GM06990 (cell line): Measurements from ENCODE around the gene CTNNA2.

Experiments
- DNase-seq: peaks from one replicate; pipeline ENCODE4 v3.0.0-alpha.2; 2011; ENCODE audit not compliant: insufficient read length; ENCODE audit errors: extremely low read depth
- H3K27me3 ChIP-seq: replicated peaks from 2 replicates; pipeline ENCODE4 v1.6.0; 2011; ENCODE audit warnings: low read length; ENCODE audit not compliant: control insufficient read depth, insufficient read depth
- H3K36me3 ChIP-seq: 2 replicates; pipeline ENCODE4 v1.5.1; 2011; ENCODE audit warnings: low read length; ENCODE audit not compliant: control insufficient read depth, insufficient read depth
- H3K4me3 ChIP-seq: replicated peaks from 2 replicates; pipeline ENCODE4 v1.5.1; 2011; ENCODE audit warnings: low read depth, mild to moderate bottlenecking, control low read depth, low read length
- CTCF ChIP-seq: IDR thresholded peaks from 2 replicates; pipeline ENCODE4 v1.5.1; 2011; ENCODE audit warnings: low read length, control low read depth, mild to moderate bottlenecking, inconsistent platforms; ENCODE audit not compliant: insufficient read depth, poor library complexity, severe bottlenecking

The CTNNA2 gene

GRCh38 chr2:80012061-80012460 is 499.2 kb downstream of the CTNNA2 start:
- TF ChIP-seq CTCF = no peak
- no peak overlapping the region for H3K4me3 ChIP-seq
- no peaks in the 10 kb centered on the region for H3K36me3 ChIP-seq
- DNase-seq = no peak
- H3K27me3 ChIP-seq = no peaks in the 10 kb centered on the region

GRCh38 chr2:80014637-80015036 is 501.8 kb downstream of the CTNNA2 start:
- TF ChIP-seq CTCF = no peak
- DNase-seq = no peak

GRCh38 chr2:80016171-80016570 is 503.3 kb downstream of the CTNNA2 start:
- no peak for TF ChIP-seq CTCF
- Histone ChIP-seq H3K4me3 (no peak overlapping the region), H3K27me3 (no peaks in the 10 kb centered on the region), H3K36me3 (no peaks in the 10 kb centered on the region)
- DNase-seq = no peak

More at GRCh38 chr2:80014637-80015036, 501.8 kb downstream of the CTNNA2 start:
- Histone ChIP-seq H3K4me3 (no peak overlapping the region), H3K27me3 (no peaks in the 10 kb centered on the region), H3K36me3 (no peaks in the 10 kb centered on the region)

- H3K4me3 ChIP-seq = no peak overlapping the region
- no peaks in the 10 kb centered on the region for H3K27me3 ChIP-seq
- no peaks in the 10 kb centered on the region for H3K36me3 ChIP-seq
- DNase-seq = no peak
- TF ChIP-seq CTCF = no peak
Measured at GRCh38 chr2:80019571-80020460, 507.0 kb downstream of the CTNNA2 start.

GRCh38 chr2:80022018-80022417 is 509.2 kb downstream of the CTNNA2 start:
- Histone ChIP-seq H3K4me3 (no peak overlapping the region), H3K36me3 (no peaks in the 10 kb centered on the region), H3K27me3 (no peaks in the 10 kb centered on the region)
- no peak for TF ChIP-seq CTCF
- DNase-seq = no peak
